ENCODE results near the gene FGF7.
A peak's percentile ranks its signal among the peaks of the same experiment; 100 is the strongest.
"Not testable (repeated sequence)": the region's sequence is repeated elsewhere in the genome, so short reads cannot be mapped to it uniquely, and the experiment has no call there.

FGF7 gene, protein sequence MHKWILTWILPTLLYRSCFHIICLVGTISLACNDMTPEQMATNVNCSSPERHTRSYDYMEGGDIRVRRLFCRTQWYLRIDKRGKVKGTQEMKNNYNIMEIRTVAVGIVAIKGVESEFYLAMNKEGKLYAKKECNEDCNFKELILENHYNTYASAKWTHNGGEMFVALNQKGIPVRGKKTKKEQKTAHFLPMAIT

DNA sequence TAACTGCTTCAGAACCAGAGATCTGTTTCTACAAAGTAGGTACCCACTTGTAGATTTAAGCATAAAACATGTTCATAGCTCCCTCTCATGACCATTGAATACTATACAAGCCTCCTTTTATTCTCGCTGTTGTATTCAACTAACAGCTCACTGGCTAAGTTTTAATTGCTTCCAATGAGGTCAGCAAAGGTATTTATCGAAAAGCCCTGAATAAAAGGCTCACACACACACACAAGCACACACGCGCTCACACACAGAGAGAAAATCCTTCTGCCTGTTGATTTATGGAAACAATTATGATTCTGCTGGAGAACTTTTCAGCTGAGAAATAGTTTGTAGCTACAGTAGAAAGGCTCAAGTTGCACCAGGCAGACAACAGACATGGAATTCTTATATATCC, at the start of gene FGF7:
Gene FGF7, plus strand, starts transcription at position 222 of the 400 bp plus-strand sequence. CDS start 1,056 bp downstream, outside the sequence.
- DNase-seq (ENCODE audit: low spot score) = no peak

GRCh38 chr15:49379996-49380395, 43.0 kb upstream of the FGF7 start:
- DNase-seq (ENCODE audit: low spot score) = no peak

DNA sequence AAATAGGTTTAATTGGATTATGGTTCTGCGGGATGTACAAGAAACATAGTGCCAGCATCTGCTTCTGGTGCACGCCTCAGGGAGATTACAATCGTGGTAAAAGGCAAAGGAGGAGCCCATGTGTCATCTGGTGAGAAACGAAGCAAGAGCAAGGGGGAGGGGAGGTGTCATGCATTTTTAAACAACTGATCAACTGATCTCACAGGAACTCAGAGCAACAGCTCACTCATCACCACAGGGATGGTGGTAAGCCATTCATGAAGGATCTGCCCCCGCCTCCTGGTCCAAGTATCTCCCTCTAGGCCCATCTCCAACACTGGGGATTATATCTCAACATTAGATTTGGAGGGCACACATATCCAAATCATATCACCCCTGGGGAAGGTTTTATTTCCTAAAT, 42.1 kb upstream of the FGF7 start:
- no peak for DNase-seq (ENCODE audit: low spot score)

DNA sequence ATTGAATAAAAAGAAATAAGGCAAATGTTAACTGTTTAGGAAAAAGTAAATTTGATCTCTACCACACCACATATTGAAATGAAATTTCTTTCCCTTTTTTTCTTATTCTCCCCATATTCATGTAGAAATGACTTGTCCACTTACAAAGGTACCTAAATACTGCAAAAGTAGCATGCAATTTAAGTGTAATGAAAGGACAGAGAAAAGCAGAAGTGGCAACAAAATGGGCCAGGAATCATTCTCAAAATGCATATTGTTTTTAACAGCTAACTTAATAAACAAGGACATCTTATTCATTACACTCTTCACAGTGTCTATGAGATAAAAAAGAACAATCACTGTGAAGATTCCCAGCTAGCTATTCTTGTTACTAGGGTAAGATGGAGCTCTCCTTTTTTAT, 40.6 kb upstream of the FGF7 start:
- no peak for DNase-seq (ENCODE audit: low spot score)

DNA sequence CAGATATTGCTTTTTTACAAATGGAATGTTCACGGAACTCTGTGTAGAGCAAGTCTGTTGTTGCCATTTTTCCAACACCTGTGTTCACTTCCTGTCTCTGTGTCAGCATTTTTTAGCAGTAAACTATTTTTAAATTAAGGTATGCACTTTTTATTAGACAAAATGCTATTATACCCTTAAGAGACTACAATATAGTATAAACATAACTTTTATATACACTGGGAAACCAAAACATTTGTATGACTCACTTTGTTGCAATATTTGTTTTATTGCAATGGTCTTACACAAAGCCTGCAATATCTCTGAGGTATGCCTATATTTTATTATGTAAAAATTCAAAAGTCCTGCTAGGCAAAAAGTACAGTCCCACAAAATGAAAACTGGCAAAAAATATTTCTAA, 39.8 kb upstream of the FGF7 start:
- DNase-seq (ENCODE audit: low spot score) = no peak

GRCh38 chr15:49387471-49387870, 35.6 kb upstream of the FGF7 start:
- DNase-seq (ENCODE audit: low spot score) = no peak

GRCh38 chr15:49402515-49403296, 20.3 kb upstream of the FGF7 start:
- DNase-seq (ENCODE audit: low spot score) = not testable (repeated sequence)

DNA sequence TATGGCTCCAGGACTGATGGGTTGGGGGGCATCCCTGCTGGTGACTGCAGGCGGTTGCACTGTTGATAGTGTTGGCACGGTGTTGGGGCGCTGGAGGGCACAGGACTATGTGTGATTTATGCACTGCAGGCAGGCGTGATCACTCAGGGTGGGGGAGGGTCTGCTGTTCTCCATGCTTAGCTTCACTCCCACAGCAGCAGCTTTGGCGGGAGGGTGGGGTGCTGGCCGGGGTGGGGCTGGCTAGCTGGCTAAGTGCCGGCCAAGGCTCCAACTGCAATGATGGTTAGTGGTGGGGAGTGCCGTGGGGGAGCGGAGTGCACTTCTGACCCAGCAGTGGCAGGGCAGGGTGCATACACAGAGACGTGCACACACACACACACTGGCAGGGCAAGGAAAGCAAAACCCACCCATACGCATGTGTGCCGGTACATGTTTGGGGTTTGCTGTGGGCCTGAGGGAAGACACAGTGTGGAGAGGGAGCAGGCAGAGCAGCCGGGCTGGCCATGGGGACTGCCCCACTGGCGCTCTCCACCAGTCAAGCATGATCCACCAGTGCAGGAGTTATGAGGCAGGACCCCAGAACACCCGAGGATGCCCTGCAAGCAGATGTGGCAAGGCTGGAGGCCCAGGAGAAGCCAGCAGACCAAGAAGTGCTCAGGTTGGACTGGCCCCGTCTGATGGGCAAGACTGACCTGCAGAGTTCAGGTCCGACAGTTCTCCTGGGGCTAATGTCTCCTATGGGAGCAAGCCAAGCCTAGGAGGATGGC, 16.5 kb upstream of the FGF7 start:
- DNase-seq (ENCODE audit: low spot score) = no peak

- DNase-seq (ENCODE audit: low spot score) = no peak
Observed at GRCh38 chr15:49410641-49411040, 12.4 kb upstream of the FGF7 start.

GRCh38 chr15:49412797-49413196, 10.2 kb upstream of the FGF7 start:
- DNase-seq (ENCODE audit: low spot score) = no peak

- no peak for DNase-seq (ENCODE audit: low spot score)
Observed at GRCh38 chr15:49415149-49415548, 7.9 kb upstream of the FGF7 start.

- peak; percentile 21 for DNase-seq (ENCODE audit: low spot score)
Observed at GRCh38 chr15:49415638-49416037, 7.4 kb upstream of the FGF7 start.

GRCh38 chr15:49418811-49419210, 4.2 kb upstream of the FGF7 start:
- no peak for DNase-seq (ENCODE audit: low spot score)

- DNase-seq (ENCODE audit: low spot score) = peak; percentile 64
Observed at GRCh38 chr15:49421991-49422390, 1.1 kb upstream of the FGF7 start.

- no peak for DNase-seq (ENCODE audit: low spot score)
Observed at GRCh38 chr15:49423901-49424550, 984 bp downstream of the FGF7 start.

GRCh38 chr15:49424954-49425353, 1.9 kb downstream of the FGF7 start:
- DNase-seq (ENCODE audit: low spot score) = no peak

GRCh38 chr15:49427372-49427771, 4.3 kb downstream of the FGF7 start:
- no peak for DNase-seq (ENCODE audit: low spot score)

GRCh38 chr15:49428409-49429095, 5.5 kb downstream of the FGF7 start:
- DNase-seq (ENCODE audit: low spot score) = no peak

- DNase-seq (ENCODE audit: low spot score) = no peak
Observed at GRCh38 chr15:49430046-49430445, 7.0 kb downstream of the FGF7 start.

GRCh38 chr15:49435174-49435573, 12.1 kb downstream of the FGF7 start:
- no peak for DNase-seq (ENCODE audit: low spot score)

- no peak for DNase-seq (ENCODE audit: low spot score)
Observed at GRCh38 chr15:49436751-49437150, 13.7 kb downstream of the FGF7 start.

All from kidney capillary endothelial cell (primary cell).